A673 (cell line): ENCODE results near the gene EYS.

ENCODE experiments used
- EZH2 ChIP-seq: fragments of 200-600 bp; sonication (generic); IDR thresholded peaks from 2 replicates; pipeline ENCODE4 v1.6.1; 2017; ENCODE audit warnings: borderline replicate concordance, low read depth, mild to moderate bottlenecking, mixed read lengths, antibody characterized with exemption, low read length; ENCODE audit not compliant: poor library complexity, severe bottlenecking
- TF ChIP-seq, protein P1 (sequence below): fragments of 300-800, 200-600 bp; sonication (generic); conservative IDR thresholded peaks from 2 replicates; pipeline ENCODE4 v1.5.1; 2017; ENCODE audit warnings: low read depth, mild to moderate bottlenecking, antibody characterized with exemption, low read length, moderate library complexity, mixed read lengths

DNA sequence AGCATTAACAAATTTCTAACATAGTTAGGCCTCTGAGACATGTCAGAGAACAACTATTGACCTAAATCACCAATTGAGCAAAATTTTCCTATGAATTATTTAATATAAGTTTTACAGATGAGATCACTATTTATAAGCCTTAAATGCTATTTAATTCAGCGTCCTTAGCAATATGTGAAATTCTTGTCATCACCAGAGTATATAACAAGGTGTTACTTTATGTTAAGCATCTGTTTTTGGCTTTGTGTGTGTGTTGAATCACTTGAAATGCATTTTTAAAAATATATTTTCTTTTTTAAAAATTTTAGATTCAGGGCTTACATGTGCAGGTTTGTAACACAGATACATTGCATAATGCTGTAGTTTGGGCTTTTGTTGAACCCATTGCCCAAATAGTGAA, 794.1 kb downstream of the EYS start:
- TF ChIP-seq, protein P1, sequence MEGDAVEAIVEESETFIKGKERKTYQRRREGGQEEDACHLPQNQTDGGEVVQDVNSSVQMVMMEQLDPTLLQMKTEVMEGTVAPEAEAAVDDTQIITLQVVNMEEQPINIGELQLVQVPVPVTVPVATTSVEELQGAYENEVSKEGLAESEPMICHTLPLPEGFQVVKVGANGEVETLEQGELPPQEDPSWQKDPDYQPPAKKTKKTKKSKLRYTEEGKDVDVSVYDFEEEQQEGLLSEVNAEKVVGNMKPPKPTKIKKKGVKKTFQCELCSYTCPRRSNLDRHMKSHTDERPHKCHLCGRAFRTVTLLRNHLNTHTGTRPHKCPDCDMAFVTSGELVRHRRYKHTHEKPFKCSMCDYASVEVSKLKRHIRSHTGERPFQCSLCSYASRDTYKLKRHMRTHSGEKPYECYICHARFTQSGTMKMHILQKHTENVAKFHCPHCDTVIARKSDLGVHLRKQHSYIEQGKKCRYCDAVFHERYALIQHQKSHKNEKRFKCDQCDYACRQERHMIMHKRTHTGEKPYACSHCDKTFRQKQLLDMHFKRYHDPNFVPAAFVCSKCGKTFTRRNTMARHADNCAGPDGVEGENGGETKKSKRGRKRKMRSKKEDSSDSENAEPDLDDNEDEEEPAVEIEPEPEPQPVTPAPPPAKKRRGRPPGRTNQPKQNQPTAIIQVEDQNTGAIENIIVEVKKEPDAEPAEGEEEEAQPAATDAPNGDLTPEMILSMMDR, result no peak
- no peak for TF ChIP-seq EZH2
